Measurements from ENCODE around the gene KCNH3. TPM values are rescaled to one million over a fixed set of nuclear protein-coding genes. Genes with fewer than 3 reads are reported as not detected.

The KCNH3 gene
- total and polyA plus RNA-seq, 2 experiments from 2014 or later = 0.21 to 0.52 TPM

DNA sequence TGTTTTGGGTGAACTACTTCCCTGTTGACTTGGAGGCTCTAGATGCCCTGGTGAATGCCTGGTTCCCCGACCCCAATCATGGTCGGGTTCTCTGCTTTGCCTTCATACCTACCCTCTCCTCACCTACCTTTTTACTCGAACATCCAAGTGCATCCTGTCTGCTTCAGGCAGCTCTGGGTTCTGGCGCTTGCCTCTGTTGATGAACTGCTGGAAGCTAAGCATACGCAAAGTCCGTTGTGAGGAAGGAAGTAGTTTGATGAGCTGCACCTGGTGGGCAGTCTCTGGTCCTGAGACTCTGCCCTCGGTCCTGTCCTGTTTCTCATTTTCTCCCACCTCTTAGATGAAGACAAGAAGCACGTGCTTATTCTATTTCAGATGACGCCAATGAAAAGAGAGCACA, 13.6 kb downstream of the KCNH3 start (continued):
- TF ChIP-seq ZNF462 (CRISPR knock-in tag; IDR thresholded peaks at IDR 0.05) (no peak), CREB1 (CRISPR knock-in tag; IDR thresholded peaks at IDR 0.05; ENCODE audit: low read depth) (no peak)

- no peaks in the 10 kb centered on the region for H3K9me3 Mint-ChIP-seq
- no peak for ATAC-seq
- H3K27ac Mint-ChIP-seq = no peak overlapping the region
- no peak for DNase-seq (ENCODE audit: low spot score)
- Histone ChIP-seq H3K79me2 (replicated peaks; ENCODE audit: insufficient read depth) (no peaks in the 10 kb centered on the region), H3K4me1 (ENCODE audit: insufficient read depth) (no peaks in the 10 kb centered on the region; the same call in 1 of the 2 replicates), H2AFZ (no peak overlapping the region), H3K4me2 (no peak overlapping the region), H3K27me3 (ENCODE audit: insufficient read depth) (peaks cover 52% of the 10 kb centered on the region), H3K9me2 (ENCODE audit: insufficient read depth) (no peaks in the 10 kb centered on the region), H3K4me3 (no peak overlapping the region), H4K20me1 (replicated peaks; ENCODE audit: insufficient read depth) (no peaks in the 10 kb centered on the region), H3K27ac (ENCODE audit: low read depth) (no peak overlapping the region), H3F3A (replicated peaks; ENCODE audit: low read depth) (no peaks in the 10 kb centered on the region), H3K36me3 (ENCODE audit: insufficient read depth) (no peaks in the 10 kb centered on the region)
- no peak overlapping the region for H3K4me3 Mint-ChIP-seq
- peaks cover 6% of the 10 kb centered on the region; the same call in 1 of the 3 replicates for H3K4me1 Mint-ChIP-seq
- H3K36me3 Mint-ChIP-seq (ENCODE audit: low read depth) = peaks cover 2% of the 10 kb centered on the region; the same call in 2 of the 3 replicates
- peaks cover 40% of the 10 kb centered on the region for H3K27me3 Mint-ChIP-seq (ENCODE audit: insufficient read depth, low read depth, poor library complexity)
- TF ChIP-seq JUNB (IDR thresholded peaks at IDR 0.05; ENCODE audit: unreplicated experiment) (no peak), CREB1 (CRISPR knock-in tag; IDR thresholded peaks at IDR 0.05; ENCODE audit: low read depth) (no peak), POLR2AphosphoS5 (IDR thresholded peaks at IDR 0.05; ENCODE audit: low read depth) (no peak), EZH2 (IDR thresholded peaks at IDR 0.05; ENCODE audit: low read depth, unreplicated experiment) (no peak), ZNF462 (CRISPR knock-in tag; IDR thresholded peaks at IDR 0.05) (no peak), CTCF (conservative IDR thresholded peaks at IDR 0.05; ENCODE audit: low read depth in 2 of 2) (no peak), NANOG (IDR thresholded peaks at IDR 0.05; ENCODE audit: borderline replicate concordance) (no peak), EZH2phosphoT487 (IDR thresholded peaks at IDR 0.05; ENCODE audit: unreplicated experiment) (no peak)
These were observed 14.1 kb downstream of the KCNH3 start for GRCh38 chr12:49552899-49553298.

Data from GM23338 (cell line).